Common myeloid progenitor, CD34-positive (primary cell): ENCODE data around the gene MYO16.

Source experiments
- CTCF ChIA-PET: fragments of 350-600 bp; sonication (Branson Sonifier 250); formaldehyde crosslinking; loops from one replicate; lab custom pipeline; 2021; ENCODE audit warnings: antibody characterized with exemption; lab: Charles Lee
- POLR2A ChIA-PET: fragments of 350-600 bp; sonication (Branson Sonifier 250); formaldehyde crosslinking; loops from one replicate; lab custom pipeline; 2021; ENCODE audit warnings: antibody characterized with exemption; lab: Charles Lee
- DNase-seq, 3 donors: peaks; one replicate each; pipeline versions ENCODE4 v3.0.0 to v3.0.0-alpha.2; 2013
- H3K27ac ChIP-seq, 2 experiments: 1 replicate in 1 of 2; 2 replicates in 1 of 2; pipeline ENCODE4 v1.7.0; 2013; ENCODE audit warnings: inconsistent platforms in 2 of 2, low read length in 2 of 2, mild to moderate bottlenecking in 2 of 2, low read depth in 1 of 2, moderate library complexity in 1 of 2; ENCODE audit not compliant: severe bottlenecking in 2 of 2, insufficient read depth in 1 of 2, poor library complexity in 1 of 2
- H3K27me3 ChIP-seq, 5 experiments: replicated peaks in 2 of 5; 1 replicate in 3 of 5; 2 replicates in 2 of 5; pipeline versions ENCODE4 v1.6.1 to v1.7.0; 2013; ENCODE audit warnings: low read length in 4 of 5, mild to moderate bottlenecking in 2 of 5, moderate library complexity in 2 of 5, inconsistent platforms in 1 of 5; ENCODE audit not compliant: insufficient read depth in 5 of 5, control insufficient read depth in 4 of 5
- H3K36me3 ChIP-seq, 4 experiments: 1 replicate in 2 of 4; 2 replicates in 2 of 4; pipeline versions ENCODE4 v1.6.1 to v1.7.0; 2013; ENCODE audit warnings: low read length in 3 of 4, control low read depth in 1 of 4, mild to moderate bottlenecking in 1 of 4; ENCODE audit not compliant: control insufficient read depth in 4 of 4, insufficient read depth in 4 of 4
- H3K4me1 ChIP-seq, 4 experiments: 1 replicate in 3 of 4; 2 replicates in 1 of 4; pipeline versions ENCODE4 v1.6.1 to v1.7.1; 2013; ENCODE audit warnings: low read length in 3 of 4, mild to moderate bottlenecking in 3 of 4, control low read depth in 1 of 4, inconsistent platforms in 1 of 4, moderate library complexity in 1 of 4; ENCODE audit not compliant: control insufficient read depth in 4 of 4, insufficient read depth in 4 of 4; ENCODE audit errors: control extremely low read depth in 1 of 4
- H3K4me3 ChIP-seq, 7 experiments: 1 replicate in 4 of 7; 2 replicates in 3 of 7; pipeline versions ENCODE4 v1.5.1 to v1.7.0; 2013; ENCODE audit warnings: mild to moderate bottlenecking in 7 of 7, low read length in 6 of 7, moderate library complexity in 6 of 7, inconsistent platforms in 2 of 7, low read depth in 2 of 7, control low read depth in 1 of 7; ENCODE audit not compliant: insufficient read depth in 4 of 7, control insufficient read depth in 1 of 7; ENCODE audit errors: extremely low read depth in 1 of 7
- H3K9me3 ChIP-seq, 5 experiments: 1 replicate in 4 of 5; 2 replicates in 1 of 5; pipeline versions ENCODE4 v1.6.1 to v1.7.1; 2013; ENCODE audit warnings: low read length in 4 of 5, mild to moderate bottlenecking in 2 of 5, inconsistent platforms in 1 of 5, low read depth in 1 of 5, moderate library complexity in 1 of 5; ENCODE audit not compliant: control insufficient read depth in 4 of 5, insufficient read depth in 2 of 5; ENCODE audit errors: control extremely low read depth in 1 of 5
- WGBS: methylation state at CpG from one replicate; pipeline ENCODE4 v1.1.5; 2013; ENCODE audit not compliant: insufficient coverage; 5-methylcytosine and 5-hydroxymethylcytosine counted together

The MYO16 gene

GRCh38 chr13:108834193-108834592, 204.8 kb downstream of the MYO16 start:
- no peaks in the 10 kb centered on the region for H3K36me3 ChIP-seq
- DNase-seq, result no peak
- no peak overlapping the region for H3K4me3 ChIP-seq
- ChIA-PET CTCF (no interaction called here), POLR2A (no interaction called here)
- 89% methylated on average over 1 of the region's 1 CpG for whole genome bisulfite sequencing
- no peaks in the 10 kb centered on the region for H3K27me3 ChIP-seq
- H3K4me1 ChIP-seq, result no peaks in the 10 kb centered on the region
- H3K9me3 ChIP-seq, result peaks cover 0 to 2% (median 0%) of the 10 kb centered on the region in 5 experiments
- no peak overlapping the region for H3K27ac ChIP-seq

- WGBS, result 50% methylated on average over 1 of the region's 3 CpGs
- Histone ChIP-seq H3K9me3 (no peaks in the 10 kb centered on the region), H3K27ac (no peak overlapping the region), H3K4me3 (no peak overlapping the region), H3K4me1 (no peaks in the 10 kb centered on the region), H3K27me3 (no peaks in the 10 kb centered on the region), H3K36me3 (no peaks in the 10 kb centered on the region)
- no peak for DNase-seq
- CTCF ChIA-PET, result no interaction called here
- POLR2A ChIA-PET, result no interaction called here
These were observed 205.7 kb downstream of the MYO16 start for GRCh38 chr13:108835083-108835482.

GRCh38 chr13:108850691-108851090, 221.3 kb downstream of the MYO16 start:
- WGBS, result 65% methylated on average over 2 of the region's 4 CpGs
- Histone ChIP-seq H3K4me3 (no peak overlapping the region), H3K27me3 (no peaks in the 10 kb centered on the region), H3K36me3 (no peaks in the 10 kb centered on the region), H3K27ac (no peak overlapping the region), H3K4me1 (no peaks in the 10 kb centered on the region), H3K9me3 (no peaks in the 10 kb centered on the region)
- CTCF ChIA-PET, result no interaction called here
- POLR2A ChIA-PET, result interaction anchor here (0.6 kb wide), 1 partner anchor 54 kb away, joined by 3 read pairs; no protein-coding TSS in a partner anchor
- no peak for DNase-seq

GRCh38 chr13:108851660-108852059, 222.2 kb downstream of the MYO16 start:
- no peak for DNase-seq
- ChIA-PET CTCF (no interaction called here), POLR2A (no interaction called here)
- 83% methylated on average over 4 of the region's 4 CpGs for WGBS
- no peaks in the 10 kb centered on the region for H3K9me3 ChIP-seq
- H3K4me1 ChIP-seq, result no peaks in the 10 kb centered on the region
- H3K27me3 ChIP-seq, result no peaks in the 10 kb centered on the region
- H3K27ac ChIP-seq, result no peak overlapping the region
- H3K36me3 ChIP-seq, result no peaks in the 10 kb centered on the region
- H3K4me3 ChIP-seq, result no peak overlapping the region

- Histone ChIP-seq H3K36me3 (no peaks in the 10 kb centered on the region), H3K9me3 (no peaks in the 10 kb centered on the region), H3K27ac (no peak overlapping the region), H3K4me1 (no peaks in the 10 kb centered on the region), H3K27me3 (no peaks in the 10 kb centered on the region), H3K4me3 (no peak overlapping the region)
- DNase-seq, result no peak
- WGBS, result 98% methylated on average over 4 of the region's 10 CpGs
- ChIA-PET POLR2A (no interaction called here), CTCF (no interaction called here)
These were observed 223.6 kb downstream of the MYO16 start for GRCh38 chr13:108853031-108853430.

GRCh38 chr13:108855737-108856387, 226.5 kb downstream of the MYO16 start:
- ChIA-PET CTCF (no interaction called here), POLR2A (no interaction called here)
- no peaks in the 10 kb centered on the region for H3K36me3 ChIP-seq
- H3K4me3 ChIP-seq, result no peak overlapping the region
- H3K27ac ChIP-seq, result no peak overlapping the region
- H3K27me3 ChIP-seq, result no peaks in the 10 kb centered on the region
- H3K9me3 ChIP-seq, result no peaks in the 10 kb centered on the region
- no peaks in the 10 kb centered on the region for H3K4me1 ChIP-seq
- no peak for DNase-seq
- 96% methylated on average over 3 of the region's 4 CpGs for WGBS

- H3K27me3 ChIP-seq, result peaks cover 0 to 2% (median 0%) of the 10 kb centered on the region in 5 experiments
- no peak overlapping the region for H3K4me3 ChIP-seq
- H3K36me3 ChIP-seq, result no peaks in the 10 kb centered on the region
- POLR2A ChIA-PET, result no interaction called here
- no peak for DNase-seq
- H3K27ac ChIP-seq, result no peak overlapping the region
- H3K9me3 ChIP-seq, result no peaks in the 10 kb centered on the region
- no peaks in the 10 kb centered on the region for H3K4me1 ChIP-seq
- CTCF ChIA-PET, result no interaction called here
- WGBS, result 97% methylated on average over 5 of the region's 5 CpGs
These were observed 229.3 kb downstream of the MYO16 start for GRCh38 chr13:108858676-108859075.
